WI38 (cell line): ENCODE results near the gene SCRN1.

Experiments used
- H3K4me3 ChIP-seq: 2 replicates; pipeline ENCODE4 v1.5.1; 2011; ENCODE audit warnings: low read depth, mild to moderate bottlenecking, control low read depth, low read length
- TF ChIP-seq, protein P1 (sequence below): IDR thresholded peaks from 2 replicates; pipeline ENCODE4 v1.5.1; 2012; ENCODE audit warnings: low read depth, mild to moderate bottlenecking, control low read depth, low read length

SCRN1 gene

DNA sequence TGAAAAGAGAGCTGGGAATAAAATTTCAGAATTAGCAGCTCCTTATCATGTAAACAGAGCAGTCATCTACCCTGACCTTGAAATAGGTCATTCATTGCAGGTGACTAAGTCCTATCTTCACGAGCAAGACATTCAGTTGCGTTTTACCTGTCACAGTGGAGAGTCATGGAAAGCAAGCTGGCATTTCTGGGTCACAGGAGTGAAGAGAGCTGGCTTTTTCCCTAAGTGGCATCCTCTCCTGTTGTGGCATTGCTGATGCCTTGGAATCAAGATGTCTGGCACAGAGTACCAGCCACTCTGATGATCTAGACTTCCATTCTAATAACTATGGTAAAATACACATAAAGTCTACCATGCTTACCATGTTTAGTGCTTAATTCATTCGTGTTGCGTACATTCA is 70.8 kb downstream of the SCRN1 start:
- TF ChIP-seq, protein P1, sequence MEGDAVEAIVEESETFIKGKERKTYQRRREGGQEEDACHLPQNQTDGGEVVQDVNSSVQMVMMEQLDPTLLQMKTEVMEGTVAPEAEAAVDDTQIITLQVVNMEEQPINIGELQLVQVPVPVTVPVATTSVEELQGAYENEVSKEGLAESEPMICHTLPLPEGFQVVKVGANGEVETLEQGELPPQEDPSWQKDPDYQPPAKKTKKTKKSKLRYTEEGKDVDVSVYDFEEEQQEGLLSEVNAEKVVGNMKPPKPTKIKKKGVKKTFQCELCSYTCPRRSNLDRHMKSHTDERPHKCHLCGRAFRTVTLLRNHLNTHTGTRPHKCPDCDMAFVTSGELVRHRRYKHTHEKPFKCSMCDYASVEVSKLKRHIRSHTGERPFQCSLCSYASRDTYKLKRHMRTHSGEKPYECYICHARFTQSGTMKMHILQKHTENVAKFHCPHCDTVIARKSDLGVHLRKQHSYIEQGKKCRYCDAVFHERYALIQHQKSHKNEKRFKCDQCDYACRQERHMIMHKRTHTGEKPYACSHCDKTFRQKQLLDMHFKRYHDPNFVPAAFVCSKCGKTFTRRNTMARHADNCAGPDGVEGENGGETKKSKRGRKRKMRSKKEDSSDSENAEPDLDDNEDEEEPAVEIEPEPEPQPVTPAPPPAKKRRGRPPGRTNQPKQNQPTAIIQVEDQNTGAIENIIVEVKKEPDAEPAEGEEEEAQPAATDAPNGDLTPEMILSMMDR: no peak
- no peak overlapping the region for H3K4me3 ChIP-seq

DNA sequence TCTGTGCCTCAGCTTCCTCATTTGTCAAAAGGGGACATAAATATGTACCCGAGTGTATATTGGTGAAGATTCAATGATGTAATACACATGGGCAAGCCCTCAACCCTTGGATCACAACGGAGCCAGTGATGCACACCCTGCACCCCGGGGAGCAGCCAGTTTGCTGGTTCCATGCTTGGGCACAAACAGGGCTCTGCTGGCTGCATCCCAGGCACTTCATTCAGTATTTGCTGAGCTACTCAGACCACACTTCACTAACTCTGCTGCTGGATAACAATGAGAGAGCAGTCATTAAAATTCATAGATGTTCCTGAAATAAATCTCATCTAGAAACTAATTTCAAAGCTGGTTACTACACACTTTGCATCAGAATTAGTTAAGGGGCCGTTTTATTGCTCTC is 72.0 kb downstream of the SCRN1 start:
- H3K4me3 ChIP-seq: no peak overlapping the region
- TF ChIP-seq, protein P1: no peak

DNA sequence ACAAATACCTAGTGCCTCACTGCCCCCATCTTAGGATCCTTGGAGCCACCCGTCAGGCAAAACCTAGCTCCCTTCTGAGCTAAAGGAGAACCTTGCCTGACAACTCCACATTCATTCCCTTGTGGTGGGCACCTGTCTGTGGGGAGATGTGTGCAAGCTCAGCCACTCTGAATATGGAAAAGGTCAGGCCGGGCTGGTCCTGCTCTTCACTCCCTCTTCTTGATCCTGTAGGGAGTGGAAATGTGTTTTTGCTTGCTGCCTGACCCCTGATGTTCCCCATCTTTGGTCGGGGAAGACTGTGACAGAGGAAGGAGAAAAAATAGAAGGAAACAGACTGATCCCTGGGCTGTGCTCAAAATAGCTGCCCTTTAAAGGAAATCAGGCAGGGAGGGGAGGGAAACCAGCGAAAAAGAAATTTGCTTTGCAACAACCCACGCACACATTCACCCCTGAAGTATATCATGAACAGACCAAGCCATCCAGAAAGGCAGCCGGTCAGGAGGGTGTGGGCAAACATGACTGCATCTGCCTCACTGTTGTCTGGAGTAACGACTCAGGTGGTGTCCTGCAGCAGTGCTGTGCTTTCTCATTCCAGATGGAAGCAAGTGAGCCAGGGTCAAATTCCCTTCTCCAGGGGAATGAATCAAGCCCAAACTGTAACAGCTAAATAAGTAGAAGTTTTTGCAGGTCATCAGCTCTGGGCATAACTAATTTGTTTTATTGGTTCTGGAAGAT is 74.0 kb downstream of the SCRN1 start:
- TF ChIP-seq, protein P1: no peak
- H3K4me3 ChIP-seq: no peak overlapping the region

DNA sequence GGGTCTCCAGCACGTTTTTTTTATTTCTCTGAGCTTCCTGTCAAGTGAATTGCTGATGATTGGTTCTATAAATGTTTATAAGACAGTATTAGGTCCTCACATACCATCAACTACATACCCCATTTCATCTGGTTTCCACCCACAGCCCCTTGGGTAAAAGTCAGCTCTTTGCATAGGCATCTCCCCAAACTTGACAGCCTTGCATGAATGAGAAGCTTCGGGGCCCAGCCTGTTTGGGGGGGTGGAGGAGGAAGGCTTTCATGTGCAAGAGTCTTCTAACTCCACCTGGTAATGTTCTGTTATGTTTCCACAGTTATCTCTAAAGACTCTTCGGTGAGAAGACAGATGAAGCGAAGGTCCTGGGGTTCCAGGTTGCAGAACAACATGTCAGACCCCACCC is 75.4 kb downstream of the SCRN1 start:
- no peak overlapping the region for H3K4me3 ChIP-seq
- TF ChIP-seq, protein P1: no peak

DNA sequence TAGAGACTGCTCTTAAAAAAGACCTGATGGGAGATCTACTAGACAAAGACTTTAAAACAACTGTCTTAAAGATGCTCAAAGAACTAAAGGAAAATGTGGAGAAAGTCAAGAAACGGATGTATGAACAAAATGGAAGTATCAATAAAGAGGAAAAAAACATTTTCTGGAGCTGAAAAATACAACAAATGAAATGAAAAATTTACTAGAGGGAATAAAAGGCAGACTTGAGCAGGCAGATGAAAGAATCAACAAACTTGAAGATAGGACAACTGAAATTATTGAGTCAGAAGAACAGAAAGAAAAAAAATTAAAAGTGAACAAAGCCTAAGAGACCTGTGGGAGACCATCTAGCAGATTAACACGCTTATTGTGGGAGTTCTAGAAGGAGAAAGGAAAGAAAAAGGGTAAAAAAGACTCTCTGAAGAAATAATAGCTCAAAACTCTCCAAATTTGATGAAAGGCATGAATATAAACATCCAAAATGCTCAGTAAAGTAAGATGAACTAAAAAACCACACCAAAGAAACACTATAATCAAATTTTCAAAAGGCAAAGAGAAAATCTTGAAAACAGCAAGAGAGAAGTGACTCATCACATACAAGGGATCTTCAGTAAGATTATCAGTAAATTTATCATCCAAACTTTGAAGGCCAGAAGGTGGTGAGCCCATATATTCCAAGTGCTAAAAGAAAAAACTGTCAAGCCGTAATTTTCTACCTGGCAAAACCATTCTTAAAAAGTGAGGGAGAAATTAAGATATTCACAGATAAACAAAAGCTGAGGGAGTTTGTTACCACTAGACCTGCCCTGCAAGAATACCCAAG is 83.2 kb downstream of the SCRN1 start:
- H3K4me3 ChIP-seq: no peak overlapping the region

DNA sequence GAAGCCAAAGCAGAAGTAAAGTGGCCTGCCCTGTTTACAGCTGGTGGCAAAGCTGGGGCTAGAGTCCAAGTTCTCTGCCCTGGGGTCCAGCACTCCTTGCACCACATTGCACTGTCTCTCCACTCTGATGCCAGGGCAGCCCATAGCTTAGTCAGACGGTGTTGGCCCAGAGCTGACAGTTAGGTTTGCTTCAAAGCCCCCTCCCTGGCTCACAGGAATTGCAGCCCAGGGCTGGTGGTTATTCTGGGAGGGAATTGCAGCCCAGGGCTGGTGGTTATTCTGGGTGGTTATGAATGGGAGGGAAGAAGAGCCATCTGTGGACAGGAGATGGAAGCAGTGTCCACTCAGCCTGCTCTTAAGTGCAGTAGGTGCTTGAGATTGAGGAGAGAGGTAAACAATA is 88.9 kb downstream of the SCRN1 start:
- H3K4me3 ChIP-seq: no peak overlapping the region
- TF ChIP-seq, protein P1: no peak

More for the DNA sequence above, 83.2 kb downstream of the SCRN1 start:
- TF ChIP-seq, protein P1: no peak

DNA sequence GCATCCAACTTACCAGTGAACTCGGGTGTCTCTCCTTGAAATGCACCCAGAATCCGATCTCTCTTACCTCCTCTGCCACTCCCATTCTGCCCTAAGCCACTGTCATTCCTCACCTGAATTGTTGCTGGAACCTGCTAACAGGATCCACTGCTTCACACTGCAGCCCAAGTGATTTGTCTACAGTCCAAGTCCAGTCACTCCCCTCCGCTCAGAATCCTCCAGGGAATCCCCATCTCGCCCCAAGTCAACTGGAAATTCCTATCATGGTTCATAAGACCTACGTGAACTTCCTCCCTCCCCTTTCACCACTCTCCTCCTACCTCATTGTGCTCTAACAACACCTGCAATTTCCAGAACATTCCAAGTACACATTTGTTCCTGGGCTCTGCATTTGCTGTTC is 91.3 kb downstream of the SCRN1 start:
- TF ChIP-seq, protein P1: no peak
- no peak overlapping the region for H3K4me3 ChIP-seq
